H1 (cell line): Measurements from ENCODE around the gene ADGRB3.

Experiments
- CTCF ChIP-seq, 3 experiments: IDR thresholded peaks; 1 replicate in 2 of 3; 2 replicates in 1 of 3; pipeline versions ENCODE4 v1.5.1 to v1.6.1; 2011; ENCODE audit warnings: low read length in 3 of 3, mild to moderate bottlenecking in 3 of 3, inconsistent platforms in 2 of 3, low read depth in 1 of 3, moderate library complexity in 1 of 3; ENCODE audit not compliant: insufficient read depth in 1 of 3; ENCODE audit errors: control extremely low read depth in 1 of 3
- SP1 ChIP-seq: IDR thresholded peaks from 2 replicates; pipeline ENCODE4 v1.6.1; 2011; ENCODE audit warnings: low read depth, low read length
- YY1 ChIP-seq: IDR thresholded peaks from 2 replicates; pipeline ENCODE4 v1.6.1; 2011; ENCODE audit warnings: low read depth, mild to moderate bottlenecking, low read length

DNA sequence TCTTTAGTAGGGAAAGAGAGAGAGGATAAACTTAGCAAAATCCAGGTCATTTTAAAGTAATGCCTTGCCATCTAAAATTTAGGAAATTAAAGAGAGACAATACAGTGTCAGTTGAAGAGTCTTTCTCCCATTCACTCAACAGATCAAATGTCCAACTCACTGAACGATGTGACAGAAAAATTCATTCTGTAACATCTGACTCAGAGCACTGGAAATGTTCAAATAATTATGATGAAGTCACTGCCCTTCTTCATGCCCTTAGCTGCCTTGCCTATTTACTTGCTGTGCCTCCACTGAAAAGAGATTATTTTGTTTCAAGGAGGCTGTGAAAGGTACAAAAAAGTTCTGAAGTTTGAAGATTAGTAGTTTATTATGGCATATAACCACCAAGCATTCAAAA is 434.8 kb downstream of the ADGRB3 start:
- no peak for TF ChIP-seq CTCF (IDR thresholded peaks at IDR 0.05; ENCODE audit: control extremely low read depth in 1 of 3, insufficient read depth in 1 of 3, low read depth in 1 of 3, low read length in 3 of 3)
- no peak for TF ChIP-seq YY1
- no peak for TF ChIP-seq SP1
